Gastrocnemius medialis (tissue), 4 donors: ENCODE measurements around the gene ZFYVE28. TPM values are rescaled to one million over a fixed set of nuclear protein-coding genes. Genes with fewer than 3 reads are reported as not detected.

Source experiments
- ATAC-seq, 2 donors: fragments of 150-250 bp; one replicate each; pipeline ENCODE4 v1.9.1; 2016
- DNase-seq, 2 donors: peaks; one replicate each; pipeline ENCODE4 v3.0.0-alpha.2; 2019
- H3K27ac ChIP-seq, 4 donors: fragments of 200-600 bp; sonication (generic); 1 replicate in 1 of 4; 2 replicates in 3 of 4; pipeline ENCODE4 v1.5.1; 2016 to 2018; ENCODE audit warnings: mild to moderate bottlenecking in 2 of 4, moderate library complexity in 1 of 4
- H3K27me3 ChIP-seq, 3 donors: fragments of 200-600 bp; sonication (generic) in 2 of 3; 1 replicate in 1 of 3; 2 replicates in 2 of 3; pipeline versions ENCODE4 v1.5.1 to v1.6.0; 2016 to 2019; ENCODE audit warnings: mild to moderate bottlenecking in 1 of 3, moderate library complexity in 1 of 3
- H3K36me3 ChIP-seq, 2 donors: fragments of 200-600 bp; sonication (generic) in 1 of 2; one replicate each; pipeline ENCODE4 v1.5.1; 2017 to 2018
- H3K4me1 ChIP-seq, 2 donors: fragments of 200-600 bp; sonication (generic) in 1 of 2; one replicate each; pipeline ENCODE4 v1.5.1; 2016 to 2017; ENCODE audit warnings: mild to moderate bottlenecking in 2 of 2
- H3K4me3 ChIP-seq, 4 donors: fragments of 200-600 bp; sonication (generic) in 3 of 4; 1 replicate in 1 of 4; 2 replicates in 3 of 4; pipeline ENCODE4 v1.5.1; 2016 to 2019; ENCODE audit warnings: mild to moderate bottlenecking in 2 of 4
- H3K9me3 ChIP-seq, 3 donors: fragments of 200-600 bp; sonication (generic) in 2 of 3; 1 replicate in 1 of 3; 2 replicates in 2 of 3; pipeline ENCODE4 v1.5.1; 2016 to 2019
- POLR2A ChIP-seq, 2 donors: fragments of 450-650 bp; IDR thresholded peaks; one replicate each; pipeline ENCODE4 v1.6.1; 2017; ENCODE audit warnings: antibody characterized with exemption in 2 of 2, mild to moderate bottlenecking in 2 of 2, moderate library complexity in 2 of 2
- in situ Hi-C, 4 donors: fragments of 200-750 bp; cut with MboI; loops; one replicate each; pipeline versions ENCODE4 v1.15.0 to v1.8.0; 2017; ENCODE audit warnings: low sequenced_read_pairs in 4 of 4
- intact Hi-C: fragments of 100-400 bp; cut with DNase I; formaldehyde crosslinking; loops from one replicate; pipeline ENCODE4 v1.15.1; 2023; ENCODE audit warnings: low total_unique reads
- total RNA-seq, 4 donors: library from RNA; depleted of rRNA; stranded (reverse); fragments of >200 nt; gene quantifications; one replicate each; pipeline versions ENCODE4 v1.1.0 to v1.2.3, GENCODE V29; 2016
- TF ChIP-seq, protein P1 (sequence below), 5 experiments: fragments of 450-650 bp in 3 of 5; fragments of 200-600 bp in 2 of 5; sonication (generic) in 2 of 5; IDR thresholded peaks in 4 of 5; conservative IDR thresholded peaks in 1 of 5; 1 replicate in 4 of 5; 2 replicates in 1 of 5; pipeline ENCODE4 v1.5.1; 2016 to 2019; ENCODE audit warnings: antibody characterized with exemption in 5 of 5, mild to moderate bottlenecking in 3 of 5, moderate library complexity in 3 of 5

The ZFYVE28 gene
- total RNA-seq, 4 donors from 2014 or later = 1.8 to 6.0 (median 3.4) TPM

- no peak for TF ChIP-seq POLR2A (IDR thresholded peaks at IDR 0.05)
- TF ChIP-seq, protein P1, sequence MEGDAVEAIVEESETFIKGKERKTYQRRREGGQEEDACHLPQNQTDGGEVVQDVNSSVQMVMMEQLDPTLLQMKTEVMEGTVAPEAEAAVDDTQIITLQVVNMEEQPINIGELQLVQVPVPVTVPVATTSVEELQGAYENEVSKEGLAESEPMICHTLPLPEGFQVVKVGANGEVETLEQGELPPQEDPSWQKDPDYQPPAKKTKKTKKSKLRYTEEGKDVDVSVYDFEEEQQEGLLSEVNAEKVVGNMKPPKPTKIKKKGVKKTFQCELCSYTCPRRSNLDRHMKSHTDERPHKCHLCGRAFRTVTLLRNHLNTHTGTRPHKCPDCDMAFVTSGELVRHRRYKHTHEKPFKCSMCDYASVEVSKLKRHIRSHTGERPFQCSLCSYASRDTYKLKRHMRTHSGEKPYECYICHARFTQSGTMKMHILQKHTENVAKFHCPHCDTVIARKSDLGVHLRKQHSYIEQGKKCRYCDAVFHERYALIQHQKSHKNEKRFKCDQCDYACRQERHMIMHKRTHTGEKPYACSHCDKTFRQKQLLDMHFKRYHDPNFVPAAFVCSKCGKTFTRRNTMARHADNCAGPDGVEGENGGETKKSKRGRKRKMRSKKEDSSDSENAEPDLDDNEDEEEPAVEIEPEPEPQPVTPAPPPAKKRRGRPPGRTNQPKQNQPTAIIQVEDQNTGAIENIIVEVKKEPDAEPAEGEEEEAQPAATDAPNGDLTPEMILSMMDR (IDR thresholded peaks at IDR 0.05 in 4 of 5, conservative IDR thresholded peaks at IDR 0.05 in 1 of 5) = no peak
- no peak for DNase-seq
- Histone ChIP-seq H3K27me3 (no peaks in the 10 kb centered on the region), H3K4me3 (peak overlapping the region in 1 of 4 donors; percentile 21), H3K9me3 (no peaks in the 10 kb centered on the region), H3K36me3 (no peaks in the 10 kb centered on the region), H3K4me1 (peaks cover 44 to 62% of the 10 kb centered on the region in 2 donors), H3K27ac (peak overlapping the region; percentile 78 to 86 (median 81))
- intact Hi-C loops = loop anchor here (10.0 kb wide), 1 partner anchor 486 kb away; the partner anchor contains the start of gene TNIP2
- in situ Hi-C loops = no loop called here
- ATAC-seq = no peak
Measured at GRCh38 chr4:2268357-2269205, 149.9 kb downstream of the ZFYVE28 start.

DNA sequence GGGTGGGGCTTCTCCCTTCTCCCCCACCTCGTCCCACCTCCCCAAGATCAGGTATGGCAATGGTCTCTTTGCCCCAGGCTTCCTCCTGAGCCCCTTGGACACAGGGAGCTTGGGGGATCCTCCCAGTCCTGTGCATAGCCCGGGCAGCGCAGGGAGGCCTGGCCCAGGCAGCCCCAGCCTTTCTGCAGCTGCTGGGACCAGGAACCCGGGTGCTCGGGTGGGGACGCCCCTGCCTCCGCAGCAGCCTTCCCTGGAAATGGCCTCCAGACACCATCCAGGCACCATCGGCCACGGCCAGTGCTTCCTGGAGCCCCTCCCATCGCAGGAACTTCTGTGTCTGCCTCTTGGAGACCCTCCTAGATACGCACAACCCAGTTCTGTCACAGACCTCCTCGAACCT is 150.6 kb downstream of the ZFYVE28 start:
- peak overlapping the region in 2 of 4 donors; percentile 78 to 86 for H3K27ac ChIP-seq
- in situ Hi-C loops = no loop called here

DNA sequence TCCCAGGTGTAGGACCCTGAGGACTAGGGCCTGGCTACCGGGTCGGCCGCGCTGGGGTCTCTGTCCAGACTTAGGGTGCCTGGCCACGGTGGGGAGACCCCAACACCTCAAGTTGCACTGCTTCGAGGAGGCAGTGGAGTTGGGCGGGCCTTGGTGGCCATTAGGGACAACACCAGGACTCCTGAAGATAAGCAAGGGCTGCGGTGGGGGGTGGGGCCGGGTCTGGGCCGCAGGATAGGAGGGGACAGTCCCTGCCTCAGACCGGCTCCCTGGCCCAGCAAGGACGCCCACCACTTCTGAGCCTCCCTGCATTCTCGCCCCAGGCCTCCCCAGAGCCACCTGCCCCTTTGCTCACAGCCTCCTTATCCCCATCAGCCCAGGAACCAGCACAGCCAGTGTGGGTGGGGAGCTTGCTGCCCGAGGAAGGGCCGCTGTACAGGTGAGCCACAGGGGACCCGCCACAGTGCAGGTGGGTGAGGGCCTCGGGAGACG is 151.1 kb downstream of the ZFYVE28 start:
- DNase-seq = no peak
- intact Hi-C loops = loop anchor here (10.0 kb wide), 1 partner anchor 487 kb away; the partner anchor contains the start of gene TNIP2

More for the DNA sequence above, 150.6 kb downstream of the ZFYVE28 start:
- no peaks in the 10 kb centered on the region for H3K36me3 ChIP-seq
- no peak for ATAC-seq
- no peak for DNase-seq
- intact Hi-C loops = loop anchor here (10.0 kb wide), 1 partner anchor 487 kb away; the partner anchor contains the start of gene TNIP2
- H3K9me3 ChIP-seq = no peaks in the 10 kb centered on the region
- H3K4me1 ChIP-seq = peaks cover 51 to 69% of the 10 kb centered on the region in 2 donors
- TF ChIP-seq, protein P1 (IDR thresholded peaks at IDR 0.05 in 4 of 5, conservative IDR thresholded peaks at IDR 0.05 in 1 of 5) = no peak
- TF ChIP-seq POLR2A (IDR thresholded peaks at IDR 0.05) = no peak
- no peak overlapping the region for H3K4me3 ChIP-seq
- no peaks in the 10 kb centered on the region for H3K27me3 ChIP-seq

GRCh38 chr4:2266821-2267220 is 151.6 kb downstream of the ZFYVE28 start:
- TF ChIP-seq, protein P1 (IDR thresholded peaks at IDR 0.05 in 4 of 5, conservative IDR thresholded peaks at IDR 0.05 in 1 of 5) = no peak
- no peak for TF ChIP-seq POLR2A (IDR thresholded peaks at IDR 0.05)
- H3K27ac ChIP-seq = peak overlapping the region in 2 of 4 donors; percentile 63 to 72
- peaks cover 53 to 68% of the 10 kb centered on the region in 2 donors for H3K4me1 ChIP-seq
- intact Hi-C loops = loop anchor here (1.0 to 10.0 kb wide), 2 partner anchors 270 to 488 kb away; partner anchors contain the start of gene TNIP2
- no peaks in the 10 kb centered on the region for H3K27me3 ChIP-seq
- no peak overlapping the region for H3K4me3 ChIP-seq
- in situ Hi-C loops = no loop called here
- ATAC-seq (no peak), DNase-seq (no peak)
- H3K9me3 ChIP-seq = no peaks in the 10 kb centered on the region
- no peaks in the 10 kb centered on the region for H3K36me3 ChIP-seq

More for the DNA sequence above, 151.1 kb downstream of the ZFYVE28 start:
- in situ Hi-C loops = no loop called here
- no peaks in the 10 kb centered on the region for H3K36me3 ChIP-seq
- H3K4me1 ChIP-seq = peaks cover 53 to 72% of the 10 kb centered on the region in 2 donors
- ATAC-seq = no peak
- H3K9me3 ChIP-seq = no peaks in the 10 kb centered on the region
- TF ChIP-seq POLR2A (IDR thresholded peaks at IDR 0.05) = no peak
- TF ChIP-seq, protein P1 (IDR thresholded peaks at IDR 0.05 in 4 of 5, conservative IDR thresholded peaks at IDR 0.05 in 1 of 5) = no peak
- H3K27ac ChIP-seq = peak overlapping the region in 2 of 4 donors; percentile 78 to 86
- no peak overlapping the region for H3K4me3 ChIP-seq
- no peaks in the 10 kb centered on the region for H3K27me3 ChIP-seq
